ENCODE measurements around the gene VPS16.

Gene VPS16

GRCh38 chr20:2815242-2815900, 25.2 kb upstream of the VPS16 start (continued):
- TF ChIP-seq ZBTB49 (tag by site-specific recombination; IDR thresholded peaks at IDR 0.05; ENCODE audit: low read depth), result no peak

- H3K4me1 ChIP-seq (ENCODE audit: control insufficient read depth, insufficient read depth, low read length), result peaks cover 19% of the 10 kb centered on the region
- ChIA-PET POLR2A (no interaction called here), CTCF (interaction anchor here (0.6 kb wide), 1 partner anchor 13 kb away, joined by 3 read pairs; no protein-coding TSS in a partner anchor)
- TF ChIP-seq PRDM2 (tag by site-specific recombination; IDR thresholded peaks at IDR 0.05; ENCODE audit: borderline replicate concordance) (no peak), ZNF239 (tag by site-specific recombination; IDR thresholded peaks at IDR 0.05) (no peak), PRDM1 (tag by site-specific recombination; IDR thresholded peaks at IDR 0.05) (peak; percentile 81), ZNF155 (tag by site-specific recombination; IDR thresholded peaks at IDR 0.05) (no peak), ZNF629 (tag by site-specific recombination; IDR thresholded peaks at IDR 0.05) (no peak)
- no peaks in the 10 kb centered on the region for H3K36me3 ChIP-seq (ENCODE audit: control insufficient read depth in 2 of 2, insufficient read depth in 1 of 2, low read length in 2 of 2)
- no peak within 1 kb of the TSS for H3K4me3 ChIP-seq (ENCODE audit: low read depth, low read length)
- H3K9me3 ChIP-seq (ENCODE audit: control insufficient read depth, insufficient read depth, low read depth, low read length), result peaks cover 2% of the 10 kb centered on the region; the same call in 1 of the 2 replicates
- H3K27ac ChIP-seq (ENCODE audit: extremely low read depth, low read depth, low read length), result 0 out of 2 replicates have a peak within 1 kb of the TSS, but pooled peaks have one; percentile 12
These were observed 24.4 kb upstream of the VPS16 start, which contains the start of gene TMEM239 for GRCh38 chr20:2816030-2816582. Gene TMEM239 (plus strand): TSS chr20:2816364. CDS start chr20:2816555, 191 bp downstream.

GRCh38 chr20:2816583-2817340, 23.8 kb upstream of the VPS16 start:
- no peak overlapping the region for H3K4me3 ChIP-seq (ENCODE audit: low read depth, low read length)
- H3K36me3 ChIP-seq (ENCODE audit: control insufficient read depth in 2 of 2, insufficient read depth in 1 of 2, low read length in 2 of 2), result no peaks in the 10 kb centered on the region
- ChIA-PET CTCF (interaction anchor here (0.6 to 1.2 kb wide), 3 partner anchors 14 to 181 kb away, joined by 3 read pairs; no protein-coding TSS in a partner anchor), POLR2A (no interaction called here)
- peaks cover 2% of the 10 kb centered on the region; the same call in 1 of the 2 replicates for H3K9me3 ChIP-seq (ENCODE audit: control insufficient read depth, insufficient read depth, low read depth, low read length)
- TF ChIP-seq ZIC2 (tag by site-specific recombination; IDR thresholded peaks at IDR 0.05), result peak; percentile 76
- TF ChIP-seq ZNF157 (tag by site-specific recombination; IDR thresholded peaks at IDR 0.05), result no peak
- no peak overlapping the region for H3K27ac ChIP-seq (ENCODE audit: extremely low read depth, low read depth, low read length)
- peaks cover 19% of the 10 kb centered on the region for H3K4me1 ChIP-seq (ENCODE audit: control insufficient read depth, insufficient read depth, low read length)

- Histone ChIP-seq H3K9me3 (ENCODE audit: control insufficient read depth, insufficient read depth, low read depth, low read length) (no peaks in the 10 kb centered on the region), H3K36me3 (ENCODE audit: control insufficient read depth in 2 of 2, insufficient read depth in 1 of 2, low read length in 2 of 2) (no peaks in the 10 kb centered on the region), H3K4me1 (ENCODE audit: control insufficient read depth, insufficient read depth, low read length) (peaks cover 19% of the 10 kb centered on the region), H3K27ac (ENCODE audit: extremely low read depth, low read depth, low read length) (no peak overlapping the region), H3K4me3 (ENCODE audit: low read depth, low read length) (no peak overlapping the region)
- CTCF ChIA-PET, result interaction anchor here (1.2 to 2.0 kb wide), 3 partner anchors 35 to 180 kb away, joined by 3 to 6 read pairs (median 3); no protein-coding TSS in a partner anchor
- POLR2A ChIA-PET, result no interaction called here
- TF ChIP-seq ZNF571 (tag by site-specific recombination; IDR thresholded peaks at IDR 0.05), result no peak
- 0 out of 2 replicates have a peak, but pooled peaks have one; percentile 14 for TF ChIP-seq ZFHX2 (tag by site-specific recombination; conservative IDR thresholded peaks at IDR 0.05)
- TF ChIP-seq ZNF785 (tag by site-specific recombination; IDR thresholded peaks at IDR 0.05), result no peak
- TF ChIP-seq HIC1 (tag by site-specific recombination; IDR thresholded peaks at IDR 0.05), result no peak
- TF ChIP-seq ZNF146 (tag by site-specific recombination; IDR thresholded peaks at IDR 0.05), result no peak
- TF ChIP-seq GLIS1 (tag by site-specific recombination; IDR thresholded peaks at IDR 0.05), result no peak
These were observed 23.2 kb upstream of the VPS16 start for GRCh38 chr20:2817341-2817726.
